Measurements from ENCODE around the gene APBA2. TPM values are rescaled to one million over a fixed set of nuclear protein-coding genes. Genes with fewer than 3 reads are reported as not detected.

The APBA2 gene
- total RNA-seq, 1 donor from 2014 or later, result 41.0 TPM

- no peak overlapping the region for H3K4me3 Mint-ChIP-seq (ENCODE audit: low read depth)
- no peak for DNase-seq (ENCODE audit: low spot score, unreplicated experiment)
These were observed 36.3 kb downstream of the APBA2 start for GRCh38 chr15:28921919-28922706.

DNA sequence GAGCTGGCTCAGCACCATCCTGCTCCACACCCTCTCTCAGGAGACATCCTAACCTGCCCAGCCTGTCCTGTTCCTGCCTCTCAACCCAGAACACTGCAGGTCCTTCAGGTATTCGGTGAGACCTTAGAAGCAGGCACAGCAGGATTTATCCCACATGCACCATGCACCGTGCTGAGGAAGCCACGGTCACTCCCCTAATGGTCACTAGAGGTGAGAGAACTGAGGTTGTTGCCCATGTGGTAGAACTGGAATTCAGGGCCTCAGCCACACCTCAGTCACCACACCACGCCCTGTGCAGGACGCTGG, 36.9 kb downstream of the APBA2 start:
- DNase-seq (ENCODE audit: low spot score, unreplicated experiment), result no peak
- H3K36me3 Mint-ChIP-seq (ENCODE audit: insufficient read depth), result peaks cover 11% of the 10 kb centered on the region
- H3K27ac Mint-ChIP-seq, result no peak overlapping the region
- no peak overlapping the region for H3K4me3 Mint-ChIP-seq (ENCODE audit: low read depth)
- peaks cover 2% of the 10 kb centered on the region for H3K27me3 Mint-ChIP-seq
- no peaks in the 10 kb centered on the region for H3K4me1 Mint-ChIP-seq (ENCODE audit: low read depth)
- no peak for TF ChIP-seq CTCF (IDR thresholded peaks at IDR 0.05; ENCODE audit: unreplicated experiment)
- H3K9me3 Mint-ChIP-seq (ENCODE audit: low read depth), result no peaks in the 10 kb centered on the region

More at GRCh38 chr15:28921919-28922706, 36.3 kb downstream of the APBA2 start:
- peaks cover 4% of the 10 kb centered on the region for H3K27me3 Mint-ChIP-seq
- H3K9me3 Mint-ChIP-seq (ENCODE audit: low read depth), result no peaks in the 10 kb centered on the region
- peaks cover 11% of the 10 kb centered on the region for H3K36me3 Mint-ChIP-seq (ENCODE audit: insufficient read depth)
- no peak overlapping the region for H3K27ac Mint-ChIP-seq
- no peaks in the 10 kb centered on the region for H3K4me1 Mint-ChIP-seq (ENCODE audit: low read depth)
- TF ChIP-seq CTCF (IDR thresholded peaks at IDR 0.05; ENCODE audit: unreplicated experiment), result no peak

DNA sequence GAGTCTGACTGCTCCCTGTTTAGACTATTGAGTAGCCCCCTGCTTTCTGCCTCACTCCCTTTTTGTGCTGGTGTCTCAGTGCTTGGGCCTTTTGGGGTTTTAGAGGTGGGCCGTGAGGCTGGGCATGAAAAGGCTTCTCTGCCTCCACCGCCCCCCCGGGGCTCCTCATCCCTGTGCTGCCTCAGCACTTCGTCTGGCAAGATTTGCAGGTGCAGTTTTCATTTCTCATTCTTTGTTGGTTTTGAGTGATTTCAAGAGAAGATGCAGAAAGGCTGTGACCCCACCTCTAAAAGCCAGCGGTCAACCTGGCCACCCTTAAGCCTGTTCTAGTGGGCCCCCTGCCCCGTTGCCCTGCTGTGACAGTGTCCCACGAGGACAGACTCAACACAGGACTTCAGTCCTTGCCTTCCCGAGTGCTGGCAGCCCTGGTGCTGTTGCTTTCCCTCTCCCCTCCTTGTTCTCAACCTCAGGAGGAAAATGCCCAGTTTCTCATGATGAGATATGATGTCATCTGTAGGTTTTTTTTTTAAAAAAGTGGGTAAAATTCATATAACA, 38.0 kb downstream of the APBA2 start:
- Mint-ChIP-seq H3K9me3 (ENCODE audit: low read depth) (no peaks in the 10 kb centered on the region), H3K36me3 (ENCODE audit: insufficient read depth) (peaks cover 13% of the 10 kb centered on the region), H3K27me3 (no peaks in the 10 kb centered on the region), H3K27ac (no peak overlapping the region), H3K4me1 (ENCODE audit: low read depth) (no peaks in the 10 kb centered on the region), H3K4me3 (ENCODE audit: low read depth) (no peak overlapping the region)
- no peak for TF ChIP-seq CTCF (IDR thresholded peaks at IDR 0.05; ENCODE audit: unreplicated experiment)
- DNase-seq (ENCODE audit: low spot score, unreplicated experiment), result no peak

- Mint-ChIP-seq H3K36me3 (ENCODE audit: insufficient read depth) (peaks cover 13% of the 10 kb centered on the region), H3K4me3 (ENCODE audit: low read depth) (no peak overlapping the region), H3K27ac (no peak overlapping the region), H3K4me1 (ENCODE audit: low read depth) (no peaks in the 10 kb centered on the region), H3K9me3 (ENCODE audit: low read depth) (no peaks in the 10 kb centered on the region), H3K27me3 (no peaks in the 10 kb centered on the region)
- TF ChIP-seq CTCF (IDR thresholded peaks at IDR 0.05; ENCODE audit: unreplicated experiment), result no peak
- DNase-seq (ENCODE audit: low spot score, unreplicated experiment), result no peak
These were observed 41.3 kb downstream of the APBA2 start for GRCh38 chr15:28927043-28927442.

GRCh38 chr15:28929200-28929599, 43.4 kb downstream of the APBA2 start:
- Mint-ChIP-seq H3K4me1 (ENCODE audit: low read depth) (no peaks in the 10 kb centered on the region), H3K27me3 (no peaks in the 10 kb centered on the region), H3K27ac (no peak overlapping the region), H3K9me3 (ENCODE audit: low read depth) (no peaks in the 10 kb centered on the region), H3K4me3 (ENCODE audit: low read depth) (no peak overlapping the region), H3K36me3 (ENCODE audit: insufficient read depth) (peaks cover 5% of the 10 kb centered on the region)
- DNase-seq (ENCODE audit: low spot score, unreplicated experiment), result no peak
- TF ChIP-seq CTCF (IDR thresholded peaks at IDR 0.05; ENCODE audit: unreplicated experiment), result no peak

All from progenitor cell of endocrine pancreas (in vitro differentiated cells).